Activated CD8-positive, alpha-beta T cell treated with anti-CD3 and anti-CD28 coated beads for 36 hours (primary cell): ENCODE data around the gene ACKR2. TPM values are rescaled to one million over a fixed set of nuclear protein-coding genes. Genes with fewer than 3 reads are reported as not detected.

Experiments
- ATAC-seq: fragments of 200-7000 bp; cut with Tn5 transposase; one replicate; pipeline ENCODE4 v1.10.0; 2021; ENCODE audit warnings: mild to moderate bottlenecking, moderate library complexity
- CTCF ChIA-PET: fragments of 350-600 bp; sonication (Branson Sonifier 250); formaldehyde crosslinking; loops from one replicate; lab custom pipeline; 2021; ENCODE audit warnings: antibody characterized with exemption; lab: Charles Lee
- POLR2A ChIA-PET: fragments of 350-600 bp; sonication (Branson Sonifier 250); formaldehyde crosslinking; loops from one replicate; lab custom pipeline; 2021; ENCODE audit warnings: antibody characterized with exemption; lab: Charles Lee
- DNase-seq: peaks from one replicate; pipeline ENCODE4 v3.0.0-alpha.2; 2020
- H3K27ac Mint-ChIP-seq: one replicate; pipeline ENCODE4 v1.8.0; 2021; ENCODE audit warnings: mild to moderate bottlenecking, mixed read lengths
- H3K27me3 Mint-ChIP-seq: one replicate; pipeline ENCODE4 v1.8.0; 2021; ENCODE audit warnings: mixed read lengths
- H3K36me3 Mint-ChIP-seq: one replicate; pipeline ENCODE4 v1.8.0; 2021; ENCODE audit warnings: low read depth, mixed read lengths
- H3K4me1 Mint-ChIP-seq: one replicate; pipeline ENCODE4 v1.8.0; 2021; ENCODE audit warnings: low read depth, mixed read lengths
- H3K4me3 Mint-ChIP-seq: one replicate; pipeline ENCODE4 v1.8.0; 2021; ENCODE audit warnings: mild to moderate bottlenecking, moderate library complexity, mixed read lengths
- H3K9me3 Mint-ChIP-seq: one replicate; pipeline ENCODE4 v1.8.0; 2021; ENCODE audit warnings: mixed read lengths
- intact Hi-C: fragments of 100-400 bp; cut with micrococcal nuclease; formaldehyde crosslinking; loops from one replicate; pipeline ENCODE4 v1.10.0; 2022
- total RNA-seq, 2 experiments: library from RNA; stranded (reverse); gene quantifications; one replicate each; pipeline ENCODE4 v1.2.3, GENCODE V29; 2021
- TF ChIP-seq, protein P1 (sequence below): fragments of 200-600 bp; IDR thresholded peaks from one replicate; pipeline ENCODE4 v1.8.0; 2022; ENCODE audit warnings: antibody characterized with exemption, mild to moderate bottlenecking

The ACKR2 gene
- total RNA-seq, 2 experiments from 2014 or later, result 1.2 to 1.4 TPM

DNA sequence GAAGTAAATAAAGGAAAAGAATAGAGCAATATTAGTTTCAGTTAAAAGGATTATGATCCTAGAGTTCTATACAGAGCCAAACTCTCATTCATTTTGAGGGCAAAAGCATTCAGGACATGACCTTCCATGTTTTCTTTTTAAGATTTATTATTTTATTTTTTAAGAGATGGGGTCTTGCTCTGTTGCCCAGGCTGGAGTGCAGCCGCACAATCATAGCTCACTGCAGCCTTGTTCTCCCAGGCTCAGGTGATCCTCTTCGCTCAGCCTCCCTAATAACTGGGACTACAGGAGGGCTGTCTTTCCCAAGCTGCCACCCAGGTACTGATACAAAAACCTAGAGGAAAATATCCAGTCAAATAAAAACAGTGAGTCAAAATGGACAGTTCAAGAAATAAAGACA lies 22.6 kb upstream of the ACKR2 start:
- TF ChIP-seq, protein P1, sequence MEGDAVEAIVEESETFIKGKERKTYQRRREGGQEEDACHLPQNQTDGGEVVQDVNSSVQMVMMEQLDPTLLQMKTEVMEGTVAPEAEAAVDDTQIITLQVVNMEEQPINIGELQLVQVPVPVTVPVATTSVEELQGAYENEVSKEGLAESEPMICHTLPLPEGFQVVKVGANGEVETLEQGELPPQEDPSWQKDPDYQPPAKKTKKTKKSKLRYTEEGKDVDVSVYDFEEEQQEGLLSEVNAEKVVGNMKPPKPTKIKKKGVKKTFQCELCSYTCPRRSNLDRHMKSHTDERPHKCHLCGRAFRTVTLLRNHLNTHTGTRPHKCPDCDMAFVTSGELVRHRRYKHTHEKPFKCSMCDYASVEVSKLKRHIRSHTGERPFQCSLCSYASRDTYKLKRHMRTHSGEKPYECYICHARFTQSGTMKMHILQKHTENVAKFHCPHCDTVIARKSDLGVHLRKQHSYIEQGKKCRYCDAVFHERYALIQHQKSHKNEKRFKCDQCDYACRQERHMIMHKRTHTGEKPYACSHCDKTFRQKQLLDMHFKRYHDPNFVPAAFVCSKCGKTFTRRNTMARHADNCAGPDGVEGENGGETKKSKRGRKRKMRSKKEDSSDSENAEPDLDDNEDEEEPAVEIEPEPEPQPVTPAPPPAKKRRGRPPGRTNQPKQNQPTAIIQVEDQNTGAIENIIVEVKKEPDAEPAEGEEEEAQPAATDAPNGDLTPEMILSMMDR, result no peak
- H3K9me3 Mint-ChIP-seq, result no peaks in the 10 kb centered on the region
- no peak overlapping the region for H3K4me3 Mint-ChIP-seq
- no peak overlapping the region for H3K27ac Mint-ChIP-seq
- ATAC-seq, result no peak
- no peaks in the 10 kb centered on the region for H3K27me3 Mint-ChIP-seq
- DNase-seq, result no peak
- ChIA-PET POLR2A (no interaction called here), CTCF (interaction anchor here (2.5 kb wide), 1 partner anchor 53 kb away, joined by 8 read pairs; no protein-coding TSS in a partner anchor)
- H3K36me3 Mint-ChIP-seq, result peaks cover 14% of the 10 kb centered on the region
- intact Hi-C loops, result no loop called here
- H3K4me1 Mint-ChIP-seq, result peaks cover 7% of the 10 kb centered on the region

DNA sequence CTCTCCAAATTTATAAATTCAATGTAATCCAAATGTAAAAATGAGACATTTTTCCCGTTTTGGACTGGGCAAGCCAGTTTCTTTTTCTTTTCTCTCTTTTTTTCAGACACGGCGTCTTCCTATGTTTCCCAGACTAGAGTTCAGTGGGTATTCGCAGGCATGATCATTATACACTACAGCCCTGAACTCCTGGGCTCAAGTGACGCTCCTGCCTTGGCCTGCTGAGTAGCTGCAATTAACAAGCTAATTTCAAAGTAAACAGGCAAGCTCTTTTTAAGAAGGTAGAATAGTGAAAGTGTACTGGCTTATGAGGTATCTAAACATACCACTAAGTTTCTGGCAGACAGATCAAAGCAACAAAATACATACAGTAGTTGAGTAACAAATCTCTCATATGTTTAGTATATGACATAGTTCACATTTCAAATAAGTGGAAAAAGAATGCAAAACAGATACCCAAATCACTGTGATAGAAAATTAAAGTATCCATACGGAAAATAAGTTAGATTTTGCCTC lies 18.5 kb upstream of the ACKR2 start:
- Mint-ChIP-seq H3K4me1 (peaks cover 9% of the 10 kb centered on the region), H3K27me3 (no peaks in the 10 kb centered on the region), H3K27ac (no peak overlapping the region), H3K9me3 (no peaks in the 10 kb centered on the region), H3K36me3 (peaks cover 24% of the 10 kb centered on the region), H3K4me3 (no peak overlapping the region)
- intact Hi-C loops, result no loop called here
- DNase-seq (no peak), ATAC-seq (no peak)
- TF ChIP-seq, protein P1, result no peak
- POLR2A ChIA-PET, result interaction anchor here (1.0 kb wide), 1 partner anchor 13 kb away, joined by 3 read pairs; no protein-coding TSS in a partner anchor
- CTCF ChIA-PET, result interaction anchor here (0.6 to 1.5 kb wide), 2 partner anchors 13 to 793 kb away, joined by 3 read pairs; no protein-coding TSS in a partner anchor

DNA sequence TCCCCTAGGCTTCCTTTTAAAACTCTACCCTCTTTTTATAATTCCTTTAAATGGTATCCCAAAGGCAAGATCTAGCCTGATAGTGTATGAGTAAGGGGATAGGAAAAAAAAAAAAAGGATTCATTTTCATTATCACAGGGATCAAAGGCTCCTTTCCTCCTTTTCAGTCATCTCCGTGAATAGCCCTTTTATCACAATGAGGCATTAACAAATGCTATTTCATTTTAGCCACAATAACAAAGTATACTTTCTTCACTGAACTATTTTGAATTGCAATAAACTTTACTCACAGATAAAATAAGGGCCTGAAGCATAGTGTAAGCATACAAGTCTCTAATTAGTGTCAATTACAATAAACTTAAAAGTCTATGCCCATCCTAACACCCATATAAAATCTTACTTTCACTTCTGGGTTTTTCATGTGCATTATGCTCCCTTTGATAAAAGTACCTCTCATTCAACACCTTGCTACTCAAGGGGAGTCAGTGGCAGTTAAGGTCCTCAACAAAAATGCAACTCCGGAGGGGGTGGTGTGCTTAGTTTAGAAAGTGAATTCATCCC lies 13.5 kb upstream of the ACKR2 start:
- no peak for ATAC-seq
- no peaks in the 10 kb centered on the region for H3K9me3 Mint-ChIP-seq
- H3K27ac Mint-ChIP-seq, result no peak overlapping the region
- peaks cover 27% of the 10 kb centered on the region for H3K36me3 Mint-ChIP-seq
- DNase-seq, result no peak
- POLR2A ChIA-PET, result no interaction called here
- TF ChIP-seq, protein P1, result no peak
- no peak overlapping the region for H3K4me3 Mint-ChIP-seq
- H3K4me1 Mint-ChIP-seq, result peaks cover 26% of the 10 kb centered on the region
- intact Hi-C loops, result no loop called here
- CTCF ChIA-PET, result interaction anchor here (0.7 to 0.8 kb wide), 2 partner anchors 8 to 1861 kb away, joined by 3 to 5 read pairs; no protein-coding TSS in a partner anchor
- no peaks in the 10 kb centered on the region for H3K27me3 Mint-ChIP-seq

DNA sequence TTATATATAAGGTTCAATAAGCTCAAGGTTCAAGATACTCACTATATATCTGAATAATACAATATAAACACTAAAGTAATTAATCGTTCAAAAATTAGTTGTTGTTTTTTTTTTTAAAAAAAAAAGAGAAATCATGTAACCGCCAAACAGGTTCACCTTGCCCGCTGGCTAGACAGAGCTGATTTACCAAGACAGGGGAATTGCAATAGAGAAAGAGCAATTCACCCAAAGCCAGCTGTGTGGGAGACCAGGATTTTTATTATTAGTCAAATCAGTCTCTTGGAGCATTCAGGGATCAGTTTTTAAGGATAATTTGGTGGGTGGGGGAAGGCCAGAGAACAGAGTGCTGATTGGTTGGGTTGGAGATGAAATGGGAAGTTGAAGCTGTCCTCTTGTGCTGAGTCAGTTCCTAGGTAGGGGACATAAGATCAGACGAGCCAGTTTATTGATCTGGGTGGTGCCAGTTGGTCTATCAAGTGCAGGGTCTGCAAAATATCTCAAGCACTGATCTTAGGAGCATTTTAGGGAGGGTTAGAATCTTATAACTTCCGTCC lies 12.8 kb upstream of the ACKR2 start:
- peaks cover 27% of the 10 kb centered on the region for H3K4me1 Mint-ChIP-seq
- ChIA-PET CTCF (interaction anchor here (0.7 to 1.0 kb wide), 3 partner anchors 9 to 1861 kb away, joined by 3 to 5 read pairs (median 3); no protein-coding TSS in a partner anchor), POLR2A (no interaction called here)
- TF ChIP-seq, protein P1, result no peak
- H3K27me3 Mint-ChIP-seq, result no peaks in the 10 kb centered on the region
- no peak overlapping the region for H3K27ac Mint-ChIP-seq
- intact Hi-C loops, result no loop called here
- peaks cover 25% of the 10 kb centered on the region for H3K36me3 Mint-ChIP-seq
- ATAC-seq (no peak), DNase-seq (no peak)
- no peak overlapping the region for H3K4me3 Mint-ChIP-seq
- no peaks in the 10 kb centered on the region for H3K9me3 Mint-ChIP-seq

DNA sequence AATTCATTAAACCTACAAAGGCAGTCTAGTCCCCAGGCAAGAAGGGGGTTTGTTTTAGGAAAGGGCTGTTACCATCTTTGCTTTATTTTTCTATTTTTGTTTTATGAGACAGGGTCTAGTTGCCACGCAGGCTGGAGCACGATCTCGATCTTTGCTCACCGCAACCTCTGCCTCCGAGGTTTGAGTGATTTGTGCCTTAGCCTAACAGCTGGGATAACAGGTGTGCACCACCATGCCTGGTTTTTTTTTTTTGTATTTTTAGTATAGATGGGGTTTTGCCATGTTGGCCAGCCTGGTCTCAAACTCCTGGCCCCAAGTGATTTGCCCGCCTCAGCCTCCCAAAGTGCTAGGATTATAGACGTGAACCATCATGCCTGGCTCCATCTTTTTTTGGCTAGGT lies 9.9 kb upstream of the ACKR2 start:
- H3K9me3 Mint-ChIP-seq, result no peaks in the 10 kb centered on the region
- no peak overlapping the region for H3K4me3 Mint-ChIP-seq
- no peak overlapping the region for H3K27ac Mint-ChIP-seq
- H3K4me1 Mint-ChIP-seq, result peaks cover 39% of the 10 kb centered on the region
- no peak for ATAC-seq
- no peaks in the 10 kb centered on the region for H3K27me3 Mint-ChIP-seq
- peaks cover 24% of the 10 kb centered on the region for H3K36me3 Mint-ChIP-seq
- TF ChIP-seq, protein P1, result no peak
- DNase-seq, result no peak
- ChIA-PET POLR2A (no interaction called here), CTCF (interaction anchor here (0.7 kb wide), 1 partner anchor 19 kb away, joined by 3 read pairs; no protein-coding TSS in a partner anchor)
- intact Hi-C loops, result no loop called here
